Body of pancreas (tissue), 4 donors: Measurements from ENCODE around the gene CLEC2A. TPM values are rescaled to one million over a fixed set of nuclear protein-coding genes. Genes with fewer than 3 reads are reported as not detected.
"Not testable (repeated sequence)": the region's sequence is repeated elsewhere in the genome, so short reads cannot be mapped to it uniquely, and the experiment has no call there.

Experiments
- ATAC-seq: fragments of 150-250 bp; one replicate; pipeline ENCODE4 v1.9.1; 2016
- DNase-seq, 4 donors: peaks; one replicate each; pipeline ENCODE4 v3.0.0-alpha.2; 2019
- H3K27ac ChIP-seq, 4 donors: fragments of 200-600 bp; sonication (generic); 1 replicate in 3 of 4; 2 replicates in 1 of 4; pipeline versions ENCODE4 v1.5.1 to v1.6.1; 2016 to 2019; ENCODE audit warnings: mild to moderate bottlenecking in 1 of 4, mixed read lengths in 1 of 4, moderate library complexity in 1 of 4
- H3K27me3 ChIP-seq, 2 donors: fragments of 200-600 bp; sonication (generic); one replicate each; pipeline ENCODE4 v1.6.0; 2016; ENCODE audit warnings: mild to moderate bottlenecking in 1 of 2
- H3K36me3 ChIP-seq, 2 donors: fragments of 200-600 bp; sonication (generic); replicated peaks in 1 of 2; 2 replicates each; pipeline ENCODE4 v1.5.1; 2016; ENCODE audit warnings: low read depth in 2 of 2; ENCODE audit not compliant: insufficient read depth in 1 of 2
- H3K4me1 ChIP-seq: fragments of 200-600 bp; sonication (generic); one replicate; pipeline ENCODE4 v1.6.0; 2016
- H3K4me3 ChIP-seq, 2 donors: fragments of 200-600 bp; sonication (generic); 1 replicate in 1 of 2; 2 replicates in 1 of 2; pipeline ENCODE4 v1.5.1; 2016 to 2019
- H3K9me3 ChIP-seq, 3 donors: fragments of 200-600 bp; sonication (generic); 1 replicate in 2 of 3; 2 replicates in 1 of 3; pipeline ENCODE4 v1.5.1; 2016
- POLR2A ChIP-seq, 3 donors: fragments of 450-650 bp; IDR thresholded peaks; one replicate each; pipeline ENCODE4 v1.6.1; 2016; ENCODE audit warnings: antibody characterized with exemption in 3 of 3, mild to moderate bottlenecking in 2 of 3
- WGBS, 2 donors: methylation state at CpG; one replicate each; pipeline ENCODE4 v1.1.5; 2017; 5-methylcytosine and 5-hydroxymethylcytosine counted together
- intact Hi-C: fragments of 100-400 bp; cut with DNase I; formaldehyde crosslinking; loops from one replicate; pipeline ENCODE4 v1.15.1; 2023
- total RNA-seq, 2 donors: library from RNA; depleted of rRNA; stranded (reverse); fragments of >200 nt; gene quantifications; one replicate each; pipeline ENCODE4 v1.1.0, GENCODE V29; 2016
- TF ChIP-seq, protein P1 (sequence below), 7 experiments: fragments of 450-650 bp in 4 of 7; fragments of 200-600 bp in 3 of 7; sonication (generic) in 3 of 7; IDR thresholded peaks; one replicate each; pipeline ENCODE4 v1.5.1; 2016 to 2019; ENCODE audit warnings: antibody characterized with exemption in 7 of 7

CLEC2A gene
- total RNA-seq, 2 donors from 2014 or later = not detected

DNA sequence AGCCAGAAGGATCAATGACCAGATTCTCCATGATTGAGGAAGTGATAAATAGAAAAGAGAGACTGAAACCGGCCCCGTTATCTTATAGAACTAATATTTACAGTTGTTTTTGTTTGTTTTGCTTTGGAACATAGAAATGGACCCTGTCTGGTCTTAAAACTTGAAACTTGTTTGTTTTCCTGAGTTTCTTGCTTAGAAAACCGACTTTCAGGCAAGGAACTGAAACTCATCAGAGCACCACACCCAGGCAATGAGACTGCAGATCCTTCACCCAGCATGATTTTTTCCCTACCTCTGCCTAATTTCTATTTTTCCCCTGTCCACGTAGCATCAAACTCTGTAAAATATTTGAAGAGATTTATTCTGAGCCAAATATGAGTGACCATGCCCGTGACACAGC, 28.4 kb upstream of the CLEC2A start:
- TF ChIP-seq POLR2A (IDR thresholded peaks at IDR 0.05) = no peak
- TF ChIP-seq, protein P1, sequence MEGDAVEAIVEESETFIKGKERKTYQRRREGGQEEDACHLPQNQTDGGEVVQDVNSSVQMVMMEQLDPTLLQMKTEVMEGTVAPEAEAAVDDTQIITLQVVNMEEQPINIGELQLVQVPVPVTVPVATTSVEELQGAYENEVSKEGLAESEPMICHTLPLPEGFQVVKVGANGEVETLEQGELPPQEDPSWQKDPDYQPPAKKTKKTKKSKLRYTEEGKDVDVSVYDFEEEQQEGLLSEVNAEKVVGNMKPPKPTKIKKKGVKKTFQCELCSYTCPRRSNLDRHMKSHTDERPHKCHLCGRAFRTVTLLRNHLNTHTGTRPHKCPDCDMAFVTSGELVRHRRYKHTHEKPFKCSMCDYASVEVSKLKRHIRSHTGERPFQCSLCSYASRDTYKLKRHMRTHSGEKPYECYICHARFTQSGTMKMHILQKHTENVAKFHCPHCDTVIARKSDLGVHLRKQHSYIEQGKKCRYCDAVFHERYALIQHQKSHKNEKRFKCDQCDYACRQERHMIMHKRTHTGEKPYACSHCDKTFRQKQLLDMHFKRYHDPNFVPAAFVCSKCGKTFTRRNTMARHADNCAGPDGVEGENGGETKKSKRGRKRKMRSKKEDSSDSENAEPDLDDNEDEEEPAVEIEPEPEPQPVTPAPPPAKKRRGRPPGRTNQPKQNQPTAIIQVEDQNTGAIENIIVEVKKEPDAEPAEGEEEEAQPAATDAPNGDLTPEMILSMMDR (IDR thresholded peaks at IDR 0.05) = no peak
- intact Hi-C loops = no loop called here
- WGBS, 2 donors = 44 to 51% methylated on average over 5 of the region's 5 CpGs

DNA sequence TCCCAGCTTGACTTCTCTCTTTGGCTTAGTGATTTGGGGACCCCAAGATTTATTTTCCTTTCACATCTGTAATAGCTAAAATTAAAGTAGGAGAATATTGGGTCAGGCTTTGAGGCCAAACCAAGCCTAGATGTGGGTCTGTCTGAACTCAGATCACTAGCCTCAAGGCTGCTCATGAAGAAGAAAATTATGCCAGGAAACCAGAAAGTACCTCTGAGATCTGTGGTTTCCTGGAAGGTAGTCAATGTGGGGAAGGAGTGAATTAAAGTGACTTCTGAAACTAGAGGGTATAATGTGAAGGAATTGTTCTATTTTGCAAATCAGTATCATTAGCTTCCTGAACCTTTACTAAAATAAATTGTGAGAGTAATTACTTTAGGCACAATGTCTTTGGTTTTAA, 25.7 kb upstream of the CLEC2A start:
- DNase-seq (no peak), ATAC-seq (no peak)
- no peaks in the 10 kb centered on the region for H3K27me3 ChIP-seq
- no peak overlapping the region for H3K4me3 ChIP-seq
- H3K9me3 ChIP-seq = no peaks in the 10 kb centered on the region
- intact Hi-C loops = no loop called here
- no peaks in the 10 kb centered on the region for H3K4me1 ChIP-seq
- no peak for TF ChIP-seq POLR2A (IDR thresholded peaks at IDR 0.05)
- TF ChIP-seq, protein P1 (IDR thresholded peaks at IDR 0.05) = no peak
- no peaks in the 10 kb centered on the region for H3K36me3 ChIP-seq
- H3K27ac ChIP-seq = no peak overlapping the region

More for the DNA sequence above, 28.4 kb upstream of the CLEC2A start:
- ATAC-seq (no peak), DNase-seq (no peak)
- Histone ChIP-seq H3K27me3 (no peaks in the 10 kb centered on the region), H3K9me3 (no peaks in the 10 kb centered on the region), H3K4me3 (no peak overlapping the region), H3K27ac (no peak overlapping the region), H3K36me3 (no peaks in the 10 kb centered on the region), H3K4me1 (no peaks in the 10 kb centered on the region)

DNA sequence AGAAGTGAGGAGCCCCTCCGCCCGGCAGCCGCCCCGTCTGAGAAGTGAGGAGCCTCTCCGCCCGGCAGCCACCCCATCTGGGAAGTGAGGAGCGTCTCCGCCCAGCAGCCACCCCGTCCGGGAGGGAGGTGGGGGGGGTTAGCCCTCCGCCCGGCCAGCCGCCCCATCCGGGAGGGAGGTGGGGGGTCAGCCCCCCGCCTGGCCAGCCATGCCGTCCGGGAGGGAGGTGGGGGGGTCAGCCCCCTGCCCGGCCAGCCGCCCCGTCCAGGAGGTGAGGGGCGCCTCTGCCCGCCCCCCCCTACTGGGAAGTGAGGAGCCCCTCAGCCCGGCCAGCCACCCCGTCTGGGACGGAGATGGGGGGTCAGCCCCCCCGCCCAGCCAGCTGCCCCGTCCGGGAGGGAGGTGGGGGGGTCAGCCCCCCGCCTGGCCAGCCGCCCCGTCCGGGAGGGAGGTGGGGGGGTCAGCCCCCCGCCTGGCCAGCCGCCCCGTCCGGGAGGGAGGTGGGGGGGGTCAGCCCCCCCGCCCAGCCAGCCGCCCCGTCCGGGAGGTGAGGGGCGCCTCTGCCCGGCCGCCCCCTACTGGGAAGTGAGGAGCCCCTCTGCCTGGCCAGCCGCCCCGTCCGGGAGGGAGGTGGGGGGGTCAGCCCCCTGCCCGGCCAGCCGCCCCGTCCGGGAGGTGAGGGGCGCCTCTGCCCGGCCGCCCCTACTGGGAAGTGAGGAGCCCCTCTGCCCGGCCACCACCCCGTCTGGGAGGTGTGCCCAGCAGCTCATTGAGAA, 21.0 kb upstream of the CLEC2A start:
- ATAC-seq, H3K4me3 ChIP-seq, intact Hi-C loops, H3K4me1 ChIP-seq, DNase-seq, H3K9me3 ChIP-seq, H3K27ac ChIP-seq, H3K36me3 ChIP-seq, H3K27me3 ChIP-seq: not testable (repeated sequence)
- WGBS, 2 donors = no CpG with 5 or more reads among the region's 55 CpGs

DNA sequence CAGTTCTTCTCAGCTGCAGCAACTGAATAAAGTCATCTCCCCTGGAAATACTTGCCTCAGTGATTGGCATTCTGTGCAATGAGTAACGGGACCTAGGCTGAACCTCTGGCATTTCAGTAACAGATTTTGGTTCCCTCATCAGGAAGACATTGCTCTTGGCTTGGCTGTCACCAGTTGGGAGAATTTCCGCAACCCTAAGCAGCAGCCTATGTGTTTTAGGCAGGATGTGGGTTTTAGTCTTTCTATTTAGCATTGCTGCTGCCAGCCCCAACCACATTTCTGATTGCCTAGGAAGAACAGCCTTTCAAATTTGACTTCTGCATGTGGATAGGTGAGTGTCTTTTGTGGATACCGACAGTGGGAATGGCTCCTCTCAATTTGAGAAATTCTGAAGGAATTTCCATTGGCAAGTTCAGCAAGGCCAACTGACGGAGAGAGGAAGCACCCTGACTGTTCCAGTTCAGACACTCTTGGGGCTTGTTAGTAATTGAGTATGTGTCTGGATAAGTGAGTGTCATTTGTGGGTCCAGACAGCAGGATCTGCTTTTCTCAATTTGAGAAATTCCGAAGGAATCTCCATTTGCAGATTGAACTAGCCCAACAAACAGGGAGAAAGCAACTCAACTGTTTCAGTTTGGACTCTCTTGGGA, 19.0 kb upstream of the CLEC2A start:
- Histone ChIP-seq H3K27me3 (no peaks in the 10 kb centered on the region), H3K4me3 (no peak overlapping the region), H3K4me1 (no peaks in the 10 kb centered on the region), H3K36me3 (no peaks in the 10 kb centered on the region), H3K27ac (no peak overlapping the region), H3K9me3 (no peaks in the 10 kb centered on the region)
- WGBS, 2 donors = 52 to 58% methylated on average over 5 of the region's 5 CpGs
- ATAC-seq (no peak), DNase-seq (peak in 1 of 4 donors; percentile 11)
- TF ChIP-seq POLR2A (IDR thresholded peaks at IDR 0.05) = no peak
- TF ChIP-seq, protein P1 (IDR thresholded peaks at IDR 0.05) = no peak
- intact Hi-C loops = no loop called here

DNA sequence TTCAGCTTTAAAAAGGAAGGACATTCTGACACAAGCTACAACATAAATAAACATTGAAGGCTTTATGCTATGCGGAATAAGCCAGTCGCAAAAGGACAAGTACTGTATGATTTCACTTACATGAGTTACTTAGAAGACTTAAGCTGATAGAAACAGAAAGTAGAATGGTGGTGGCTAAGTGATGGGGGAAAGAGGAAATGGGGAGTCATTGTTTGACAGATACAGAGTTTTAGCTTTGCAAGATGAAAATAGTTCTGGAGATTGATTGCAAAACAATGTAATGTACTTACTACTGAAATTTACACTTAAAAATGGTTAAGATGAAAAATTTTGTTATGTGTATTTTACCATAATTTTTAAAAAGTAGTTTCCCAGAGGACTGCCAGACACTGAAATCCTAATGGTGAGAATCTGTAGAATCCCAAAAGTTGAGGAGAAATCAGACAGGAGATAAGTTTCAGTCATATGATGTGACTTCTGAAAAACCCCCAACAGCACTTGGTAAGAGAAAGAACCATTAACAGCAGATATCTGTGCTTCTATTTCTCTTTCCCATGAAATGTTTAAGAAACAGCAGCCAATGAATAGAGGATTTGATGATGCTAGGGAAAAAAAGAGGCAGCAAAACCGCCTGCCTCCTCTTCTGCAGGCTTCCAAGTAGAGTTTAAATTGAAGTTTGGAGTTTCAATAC, 16.6 kb upstream of the CLEC2A start:
- intact Hi-C loops = no loop called here
- DNase-seq (no peak), ATAC-seq (no peak)
- no peaks in the 10 kb centered on the region for H3K36me3 ChIP-seq
- no peaks in the 10 kb centered on the region for H3K27me3 ChIP-seq
- H3K4me1 ChIP-seq = no peaks in the 10 kb centered on the region
- H3K27ac ChIP-seq = no peak overlapping the region
- no peak overlapping the region for H3K4me3 ChIP-seq
- H3K9me3 ChIP-seq = no peaks in the 10 kb centered on the region
- no peak for TF ChIP-seq POLR2A (IDR thresholded peaks at IDR 0.05)
- TF ChIP-seq, protein P1 (IDR thresholded peaks at IDR 0.05) = no peak
- 54 to 72% methylated on average over 3 of the region's 3 CpGs for WGBS, 2 donors
